ENCODE data around the gene CYB561. TPM values are rescaled to one million over a fixed set of nuclear protein-coding genes. Genes with fewer than 3 reads are reported as not detected.

Gene CYB561
- total and polyA plus RNA-seq, 9 of the 15 experiments (the other 6 are each of a cell fraction or from before 2014, with no cell fraction given), result 4.0 to 30.8 (median 17.4) TPM

DNA sequence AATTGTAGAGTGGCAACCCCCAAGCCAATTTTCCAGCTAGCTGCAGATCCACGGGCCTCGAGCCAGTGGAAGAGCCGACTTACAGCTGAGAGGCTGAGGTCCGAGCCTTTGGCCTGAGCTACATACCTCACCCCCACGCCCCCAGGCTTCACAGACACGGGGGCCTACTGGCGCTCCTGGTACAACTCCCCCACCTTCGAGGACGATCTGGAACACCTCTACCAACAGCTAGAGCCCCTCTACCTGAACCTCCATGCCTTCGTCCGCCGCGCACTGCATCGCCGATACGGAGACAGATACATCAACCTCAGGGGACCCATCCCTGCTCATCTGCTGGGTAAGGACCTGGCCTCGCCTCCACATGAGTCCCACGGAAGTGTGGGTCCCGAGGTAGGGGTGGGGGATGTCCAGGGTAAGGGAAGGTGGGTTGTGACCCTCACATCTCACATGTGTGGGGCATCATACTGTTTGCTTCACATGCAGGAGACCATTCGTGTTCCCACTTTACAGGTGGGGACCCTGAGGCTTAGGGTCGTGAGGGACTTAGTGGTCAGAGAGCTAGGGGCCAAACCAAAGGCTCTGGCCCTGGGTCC lies 34.2 kb upstream of the CYB561 start:
- 55% methylated on average over 21 of the region's 21 CpGs for WGBS (ENCODE audit: insufficient coverage, low coverage, missing lambda C conversion rate)
- Histone ChIP-seq H3K9me3 (replicated peaks; ENCODE audit: control insufficient read depth, insufficient read depth, low read depth, low read length) (no peaks in the 10 kb centered on the region), H3K27me3 (ENCODE audit: control insufficient read depth in 2 of 2, insufficient read depth in 2 of 2, low read length in 2 of 2) (no peaks in the 10 kb centered on the region; a peak in 1 of 5 replicates), H3K36me3 (ENCODE audit: control insufficient read depth, insufficient read depth, low read length) (no peaks in the 10 kb centered on the region), H3K4me3 (no peak overlapping the region), H4K20me1 (replicated peaks; ENCODE audit: control insufficient read depth, insufficient read depth, low read length) (no peaks in the 10 kb centered on the region), H3K27ac (ENCODE audit: extremely low read depth, low read depth, low read length) (no peak overlapping the region), H3K79me2 (ENCODE audit: control insufficient read depth, insufficient read depth, low read length) (no peaks in the 10 kb centered on the region), H3K9ac (ENCODE audit: insufficient read depth in 1 of 2, low read depth in 2 of 2, low read length in 2 of 2) (peak overlapping the region in 1 of 2 experiments; percentile 26; a peak in 1 of 4 replicates), H2AFZ (ENCODE audit: low read depth, low read length) (no peak overlapping the region), H3K4me2 (ENCODE audit: insufficient read depth, low read length) (no peak overlapping the region), H3K4me1 (replicated peaks in 1 of 2; ENCODE audit: control insufficient read depth in 2 of 2, insufficient read depth in 2 of 2, low read length in 2 of 2) (peaks cover 11 to 56% of the 10 kb centered on the region in 2 experiments; a peak in 4 of 5 replicates), H3K9me1 (ENCODE audit: control insufficient read depth, insufficient read depth, low read length) (no peaks in the 10 kb centered on the region)
- FAIRE-seq, result no peak
- no peak for ATAC-seq
- ChIA-PET POLR2A (interaction anchor here (0.9 kb wide), 2 partner anchors 10 to 23 kb away, joined by 4 to 7 read pairs; no protein-coding TSS in a partner anchor), CTCF (ENCODE audit: low intra/inter-chr PET ratio) (interaction anchor here (1.5 to 4.3 kb wide), 2 partner anchors 38 to 55 kb away, joined by 4 to 35 read pairs; no protein-coding TSS in a partner anchor)
- no peak for DNase-seq (ENCODE audit: extremely low read depth in 1 of 4, low spot score in 3 of 4)
- intact Hi-C loops (cut with micrococcal nuclease) (loop anchor here (5.0 kb wide), 1 partner anchor 132 kb away; no protein-coding TSS in a partner anchor), in situ Hi-C loops (cut with MboI) (no loop called here)
- no TSS peak for BruUV-seq (replicated peaks)
- TF ChIP-seq TCFL5 (CRISPR knock-in tag; conservative IDR thresholded peaks at IDR 0.05) (no peak), HEY1 (CRISPR knock-in tag; IDR thresholded peaks at IDR 0.05; ENCODE audit: borderline replicate concordance) (no peak), SRSF1 (IDR thresholded peaks at IDR 0.05; ENCODE audit: low read depth, low read length) (no peak), ZNF561 (CRISPR knock-in tag; conservative IDR thresholded peaks at IDR 0.05) (no peak), HIVEP1 (CRISPR knock-in tag; IDR thresholded peaks at IDR 0.05) (no peak), RBM15 (IDR thresholded peaks at IDR 0.05; ENCODE audit: insufficient read depth, low read length) (no peak), ZNF121 (CRISPR knock-in tag; conservative IDR thresholded peaks at IDR 0.05) (no peak), FOXJ3 (CRISPR knock-in tag; IDR thresholded peaks at IDR 0.05) (no peak), EP400 (IDR thresholded peaks at IDR 0.05) (no peak), CAMTA2 (CRISPR knock-in tag; conservative IDR thresholded peaks at IDR 0.05) (no peak), RFX7 (CRISPR knock-in tag; IDR thresholded peaks at IDR 0.05) (no peak)
- TF ChIP-seq, protein P1, sequence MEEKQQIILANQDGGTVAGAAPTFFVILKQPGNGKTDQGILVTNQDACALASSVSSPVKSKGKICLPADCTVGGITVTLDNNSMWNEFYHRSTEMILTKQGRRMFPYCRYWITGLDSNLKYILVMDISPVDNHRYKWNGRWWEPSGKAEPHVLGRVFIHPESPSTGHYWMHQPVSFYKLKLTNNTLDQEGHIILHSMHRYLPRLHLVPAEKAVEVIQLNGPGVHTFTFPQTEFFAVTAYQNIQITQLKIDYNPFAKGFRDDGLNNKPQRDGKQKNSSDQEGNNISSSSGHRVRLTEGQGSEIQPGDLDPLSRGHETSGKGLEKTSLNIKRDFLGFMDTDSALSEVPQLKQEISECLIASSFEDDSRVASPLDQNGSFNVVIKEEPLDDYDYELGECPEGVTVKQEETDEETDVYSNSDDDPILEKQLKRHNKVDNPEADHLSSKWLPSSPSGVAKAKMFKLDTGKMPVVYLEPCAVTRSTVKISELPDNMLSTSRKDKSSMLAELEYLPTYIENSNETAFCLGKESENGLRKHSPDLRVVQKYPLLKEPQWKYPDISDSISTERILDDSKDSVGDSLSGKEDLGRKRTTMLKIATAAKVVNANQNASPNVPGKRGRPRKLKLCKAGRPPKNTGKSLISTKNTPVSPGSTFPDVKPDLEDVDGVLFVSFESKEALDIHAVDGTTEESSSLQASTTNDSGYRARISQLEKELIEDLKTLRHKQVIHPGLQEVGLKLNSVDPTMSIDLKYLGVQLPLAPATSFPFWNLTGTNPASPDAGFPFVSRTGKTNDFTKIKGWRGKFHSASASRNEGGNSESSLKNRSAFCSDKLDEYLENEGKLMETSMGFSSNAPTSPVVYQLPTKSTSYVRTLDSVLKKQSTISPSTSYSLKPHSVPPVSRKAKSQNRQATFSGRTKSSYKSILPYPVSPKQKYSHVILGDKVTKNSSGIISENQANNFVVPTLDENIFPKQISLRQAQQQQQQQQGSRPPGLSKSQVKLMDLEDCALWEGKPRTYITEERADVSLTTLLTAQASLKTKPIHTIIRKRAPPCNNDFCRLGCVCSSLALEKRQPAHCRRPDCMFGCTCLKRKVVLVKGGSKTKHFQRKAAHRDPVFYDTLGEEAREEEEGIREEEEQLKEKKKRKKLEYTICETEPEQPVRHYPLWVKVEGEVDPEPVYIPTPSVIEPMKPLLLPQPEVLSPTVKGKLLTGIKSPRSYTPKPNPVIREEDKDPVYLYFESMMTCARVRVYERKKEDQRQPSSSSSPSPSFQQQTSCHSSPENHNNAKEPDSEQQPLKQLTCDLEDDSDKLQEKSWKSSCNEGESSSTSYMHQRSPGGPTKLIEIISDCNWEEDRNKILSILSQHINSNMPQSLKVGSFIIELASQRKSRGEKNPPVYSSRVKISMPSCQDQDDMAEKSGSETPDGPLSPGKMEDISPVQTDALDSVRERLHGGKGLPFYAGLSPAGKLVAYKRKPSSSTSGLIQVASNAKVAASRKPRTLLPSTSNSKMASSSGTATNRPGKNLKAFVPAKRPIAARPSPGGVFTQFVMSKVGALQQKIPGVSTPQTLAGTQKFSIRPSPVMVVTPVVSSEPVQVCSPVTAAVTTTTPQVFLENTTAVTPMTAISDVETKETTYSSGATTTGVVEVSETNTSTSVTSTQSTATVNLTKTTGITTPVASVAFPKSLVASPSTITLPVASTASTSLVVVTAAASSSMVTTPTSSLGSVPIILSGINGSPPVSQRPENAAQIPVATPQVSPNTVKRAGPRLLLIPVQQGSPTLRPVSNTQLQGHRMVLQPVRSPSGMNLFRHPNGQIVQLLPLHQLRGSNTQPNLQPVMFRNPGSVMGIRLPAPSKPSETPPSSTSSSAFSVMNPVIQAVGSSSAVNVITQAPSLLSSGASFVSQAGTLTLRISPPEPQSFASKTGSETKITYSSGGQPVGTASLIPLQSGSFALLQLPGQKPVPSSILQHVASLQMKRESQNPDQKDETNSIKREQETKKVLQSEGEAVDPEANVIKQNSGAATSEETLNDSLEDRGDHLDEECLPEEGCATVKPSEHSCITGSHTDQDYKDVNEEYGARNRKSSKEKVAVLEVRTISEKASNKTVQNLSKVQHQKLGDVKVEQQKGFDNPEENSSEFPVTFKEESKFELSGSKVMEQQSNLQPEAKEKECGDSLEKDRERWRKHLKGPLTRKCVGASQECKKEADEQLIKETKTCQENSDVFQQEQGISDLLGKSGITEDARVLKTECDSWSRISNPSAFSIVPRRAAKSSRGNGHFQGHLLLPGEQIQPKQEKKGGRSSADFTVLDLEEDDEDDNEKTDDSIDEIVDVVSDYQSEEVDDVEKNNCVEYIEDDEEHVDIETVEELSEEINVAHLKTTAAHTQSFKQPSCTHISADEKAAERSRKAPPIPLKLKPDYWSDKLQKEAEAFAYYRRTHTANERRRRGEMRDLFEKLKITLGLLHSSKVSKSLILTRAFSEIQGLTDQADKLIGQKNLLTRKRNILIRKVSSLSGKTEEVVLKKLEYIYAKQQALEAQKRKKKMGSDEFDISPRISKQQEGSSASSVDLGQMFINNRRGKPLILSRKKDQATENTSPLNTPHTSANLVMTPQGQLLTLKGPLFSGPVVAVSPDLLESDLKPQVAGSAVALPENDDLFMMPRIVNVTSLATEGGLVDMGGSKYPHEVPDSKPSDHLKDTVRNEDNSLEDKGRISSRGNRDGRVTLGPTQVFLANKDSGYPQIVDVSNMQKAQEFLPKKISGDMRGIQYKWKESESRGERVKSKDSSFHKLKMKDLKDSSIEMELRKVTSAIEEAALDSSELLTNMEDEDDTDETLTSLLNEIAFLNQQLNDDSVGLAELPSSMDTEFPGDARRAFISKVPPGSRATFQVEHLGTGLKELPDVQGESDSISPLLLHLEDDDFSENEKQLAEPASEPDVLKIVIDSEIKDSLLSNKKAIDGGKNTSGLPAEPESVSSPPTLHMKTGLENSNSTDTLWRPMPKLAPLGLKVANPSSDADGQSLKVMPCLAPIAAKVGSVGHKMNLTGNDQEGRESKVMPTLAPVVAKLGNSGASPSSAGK (IDR thresholded peaks at IDR 0.05), result no peak
